Right lung (tissue), 5 donors: ENCODE results near the gene RHOXF1. TPM values are rescaled to one million over a fixed set of nuclear protein-coding genes. Genes with fewer than 3 reads are reported as not detected.
"Not testable (repeated sequence)": the region's sequence is repeated elsewhere in the genome, so short reads cannot be mapped to it uniquely, and the experiment has no call there.

Source experiments
- DNase-seq, 2 donors: peaks; one replicate each; pipeline ENCODE4 v3.0.0-alpha.2; 2013
- polyA plus RNA-seq, 5 donors: library from polyadenylated mRNA; unstranded; fragments of 120-200 nt; gene quantifications; one replicate each; pipeline versions ENCODE4 v1.2.1 to v1.2.3, GENCODE V29; 2013; ENCODE audit warnings: inconsistent platforms in 1 of 5, low replicate concordance in 1 of 5; ENCODE audit not compliant: insufficient read length in 5 of 5, insufficient read depth in 1 of 5

RHOXF1 gene
- polyA plus RNA-seq, 5 donors = 0.32 to 1.1 (median 0.94) TPM

DNA sequence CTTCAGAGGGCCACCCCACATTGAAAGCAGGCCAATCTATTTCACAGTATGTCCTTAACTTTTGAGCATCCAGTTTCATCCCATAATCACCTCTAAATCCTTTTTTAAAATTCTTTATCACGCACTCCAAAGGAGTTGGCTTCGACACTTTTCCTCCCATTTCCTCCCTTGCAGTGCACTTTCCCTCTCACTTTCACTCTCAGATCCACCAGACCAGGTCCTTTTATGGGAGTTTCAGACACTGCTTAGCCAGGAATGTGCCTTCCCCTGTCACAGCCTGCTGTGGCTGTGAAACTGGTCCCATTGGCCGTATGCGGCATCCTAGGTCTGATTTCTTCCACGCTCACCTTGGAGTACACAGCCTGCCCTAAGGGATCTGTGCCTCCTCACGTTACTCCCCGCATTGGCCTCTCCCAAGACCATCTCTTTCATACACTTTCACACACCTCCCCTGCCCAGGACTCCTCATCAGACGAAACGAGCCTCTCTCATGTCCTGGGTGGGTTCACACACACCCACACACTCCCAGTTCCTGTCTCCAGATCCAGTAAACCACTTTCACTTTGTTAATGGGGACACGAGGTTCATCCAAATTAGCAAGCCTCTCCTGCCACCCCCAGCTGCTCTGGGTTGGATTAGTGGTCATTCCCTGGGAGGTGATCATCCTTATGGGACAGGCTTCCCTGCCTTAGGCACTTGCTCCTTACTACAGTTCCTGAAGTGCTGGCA is 28.3 kb downstream of the RHOXF1 start:
- DNase-seq = no peak

DNA sequence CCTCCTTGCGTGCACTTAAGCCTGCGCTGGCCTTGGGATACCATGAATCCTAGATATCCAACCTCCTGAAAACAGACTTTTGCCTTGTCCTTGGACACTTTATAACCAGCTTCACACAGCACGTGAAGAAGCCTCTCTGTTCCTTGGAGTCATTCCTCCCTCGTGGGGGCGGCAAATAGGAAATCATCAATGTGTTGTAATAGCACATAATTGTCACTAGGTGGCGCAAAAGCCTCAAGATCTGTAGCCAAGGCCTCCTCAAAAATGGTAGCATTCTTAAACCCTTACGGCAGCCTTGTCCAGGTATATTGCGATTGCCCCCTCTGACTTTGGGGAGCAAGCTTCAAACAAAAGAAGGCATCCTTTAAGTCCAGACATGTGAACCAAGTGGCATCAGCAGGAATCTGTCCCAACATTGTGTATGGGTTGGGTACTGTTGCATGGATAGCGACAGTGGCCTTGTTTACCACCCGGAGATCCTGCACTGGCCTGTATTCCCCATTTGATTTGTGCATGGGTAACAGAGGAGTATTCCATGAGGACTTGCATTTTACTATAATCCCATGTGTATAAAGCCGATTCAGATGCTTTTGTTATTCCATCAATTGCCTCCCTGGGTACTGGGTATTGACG is 30.0 kb downstream of the RHOXF1 start:
- not testable (repeated sequence) for DNase-seq

DNA sequence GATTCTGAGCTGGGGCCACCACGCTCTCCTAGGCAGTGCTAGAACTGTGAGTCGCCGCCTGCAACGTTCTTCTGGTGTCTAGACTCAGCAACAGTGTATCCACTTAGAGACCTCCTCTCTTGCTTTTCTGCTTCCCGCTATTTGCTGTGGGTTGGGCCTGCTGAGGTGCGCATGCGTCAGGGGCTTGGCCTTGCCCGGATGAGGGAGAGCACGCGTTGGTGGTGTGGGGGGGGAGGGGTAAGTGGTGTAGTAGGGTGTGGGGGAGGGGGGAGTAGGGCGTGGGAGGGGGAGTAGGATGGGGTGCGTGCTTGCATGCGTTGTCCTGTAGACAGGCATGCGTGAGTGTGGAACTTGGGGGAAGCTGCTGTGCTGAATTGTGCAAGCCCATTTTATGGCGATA is 38.1 kb downstream of the RHOXF1 start, which contains the start of gene RHOXF2B:
TSS of gene RHOXF2B (minus strand) at position 101 of the 400 bp plus-strand sequence. CDS start 138 bp downstream, outside the sequence.
- DNase-seq = not testable (repeated sequence)

DNA sequence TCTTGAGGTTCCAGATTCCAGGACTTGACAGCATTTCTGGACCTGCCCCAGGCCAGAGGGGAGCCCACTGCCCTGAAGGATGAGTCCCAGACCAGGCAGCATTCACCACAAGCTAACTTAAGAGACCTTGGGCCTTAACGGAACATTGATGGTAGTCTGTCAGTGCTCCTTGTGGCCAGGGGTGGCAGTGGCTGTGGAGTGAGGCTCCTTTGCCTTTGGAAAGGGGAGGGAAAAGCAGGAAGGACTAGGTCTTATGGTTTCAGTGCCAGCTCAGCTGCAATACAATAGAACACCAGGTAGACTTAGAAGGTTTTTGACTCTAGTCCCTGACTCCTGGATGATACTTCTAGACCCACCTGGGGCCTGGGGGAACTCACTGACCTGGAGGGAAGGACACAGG is 49.5 kb downstream of the RHOXF1 start:
- DNase-seq = not testable (repeated sequence)

Other genes starting within 250 kb of the RHOXF1 start
- gene RNF113A, start 244.2 kb downstream of the RHOXF1 start, polyA plus RNA-seq = 10 to 100 TPM; 10.2 to 14.1 (median 11.9) TPM
- 10 to 100 TPM; 74.3 to 99.1 (median 85.9) TPM for gene NDUFA1, start 244.1 kb downstream of the RHOXF1 start, polyA plus RNA-seq
- gene AKAP14, start 220.0 kb downstream of the RHOXF1 start, polyA plus RNA-seq = 1 to 10 TPM; 1.2 to 5.5 (median 3.8) TPM
- 10 to 100 TPM; 12.1 to 16.9 (median 14.8) TPM for gene NKAP, start 172.2 kb downstream of the RHOXF1 start, polyA plus RNA-seq
- not detected for gene RHOXF2B, start 38.2 kb downstream of the RHOXF1 start, polyA plus RNA-seq
- under 1 TPM; 0.12 to 0.20 (median 0.13) TPM for gene RHOXF2, start 42.7 kb upstream of the RHOXF1 start, polyA plus RNA-seq
- 10 to 100 TPM; 16.0 to 29.0 (median 21.9) TPM for gene ZBTB33, start 134.9 kb upstream of the RHOXF1 start, polyA plus RNA-seq
- 1 to 10 TPM; 1.0 to 2.3 (median 1.3) TPM for gene TMEM255A, start 195.5 kb upstream of the RHOXF1 start, polyA plus RNA-seq
- 1 to 10 TPM in 1 of 5 donors, under 1 TPM in 3, not detected in 1; 0.04 to 7.7 (median 0.21) TPM for gene ATP1B4, start 246.2 kb upstream of the RHOXF1 start, polyA plus RNA-seq